HFF-Myc (cell line): ENCODE results near the gene RASL12.

Experiments used
- DNase-seq: peaks from one replicate; pipeline ENCODE4 v3.0.0-alpha.2; 2011; ENCODE audit warnings: low read depth; ENCODE audit errors: extremely low read depth
- H3K4me3 ChIP-seq: replicated peaks from 2 replicates; pipeline ENCODE4 v1.5.1; 2011; ENCODE audit warnings: low read depth, mild to moderate bottlenecking, control low read depth, low read length
- TF ChIP-seq, protein P1 (sequence below): IDR thresholded peaks from 2 replicates; pipeline ENCODE4 v1.5.1; 2012; ENCODE audit warnings: mild to moderate bottlenecking, low read depth, low read length, control low read depth; ENCODE audit errors: missing control alignments

Gene RASL12

GRCh38 chr15:65091946-65092770 lies 24.4 kb upstream of the RASL12 start:
- TF ChIP-seq, protein P1, sequence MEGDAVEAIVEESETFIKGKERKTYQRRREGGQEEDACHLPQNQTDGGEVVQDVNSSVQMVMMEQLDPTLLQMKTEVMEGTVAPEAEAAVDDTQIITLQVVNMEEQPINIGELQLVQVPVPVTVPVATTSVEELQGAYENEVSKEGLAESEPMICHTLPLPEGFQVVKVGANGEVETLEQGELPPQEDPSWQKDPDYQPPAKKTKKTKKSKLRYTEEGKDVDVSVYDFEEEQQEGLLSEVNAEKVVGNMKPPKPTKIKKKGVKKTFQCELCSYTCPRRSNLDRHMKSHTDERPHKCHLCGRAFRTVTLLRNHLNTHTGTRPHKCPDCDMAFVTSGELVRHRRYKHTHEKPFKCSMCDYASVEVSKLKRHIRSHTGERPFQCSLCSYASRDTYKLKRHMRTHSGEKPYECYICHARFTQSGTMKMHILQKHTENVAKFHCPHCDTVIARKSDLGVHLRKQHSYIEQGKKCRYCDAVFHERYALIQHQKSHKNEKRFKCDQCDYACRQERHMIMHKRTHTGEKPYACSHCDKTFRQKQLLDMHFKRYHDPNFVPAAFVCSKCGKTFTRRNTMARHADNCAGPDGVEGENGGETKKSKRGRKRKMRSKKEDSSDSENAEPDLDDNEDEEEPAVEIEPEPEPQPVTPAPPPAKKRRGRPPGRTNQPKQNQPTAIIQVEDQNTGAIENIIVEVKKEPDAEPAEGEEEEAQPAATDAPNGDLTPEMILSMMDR, result no peak
- DNase-seq, result no peak
- no peak overlapping the region for H3K4me3 ChIP-seq

GRCh38 chr15:65089206-65089824 lies 21.5 kb upstream of the RASL12 start:
- no peak for DNase-seq
- TF ChIP-seq, protein P1, result no peak
- no peak overlapping the region for H3K4me3 ChIP-seq

DNA sequence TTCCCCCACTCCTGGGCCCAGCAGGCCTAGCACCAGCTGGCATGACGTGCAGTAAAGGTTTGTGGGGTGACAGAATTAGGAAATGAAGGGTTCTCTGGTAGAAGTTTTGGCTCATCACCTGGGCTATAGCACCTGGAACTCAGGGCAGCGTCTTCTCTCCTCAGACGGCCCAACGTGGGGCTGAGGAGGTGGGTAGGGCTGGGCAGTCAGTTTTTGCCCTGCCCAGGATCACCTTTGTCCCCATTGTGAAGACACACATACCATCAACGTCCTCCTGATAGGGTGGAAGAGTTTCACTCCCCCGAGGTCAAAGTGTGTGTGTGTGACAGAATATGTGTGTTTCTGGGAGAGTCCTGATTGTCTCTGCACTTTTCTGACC lies 20.8 kb upstream of the RASL12 start:
- DNase-seq, result no peak

GRCh38 chr15:65087873-65088642 lies 20.3 kb upstream of the RASL12 start:
- no peak overlapping the region for H3K4me3 ChIP-seq
- TF ChIP-seq, protein P1, result no peak
- no peak for DNase-seq

More for the DNA sequence above, 20.8 kb upstream of the RASL12 start:
- TF ChIP-seq, protein P1, result no peak
- H3K4me3 ChIP-seq, result no peak overlapping the region

DNA sequence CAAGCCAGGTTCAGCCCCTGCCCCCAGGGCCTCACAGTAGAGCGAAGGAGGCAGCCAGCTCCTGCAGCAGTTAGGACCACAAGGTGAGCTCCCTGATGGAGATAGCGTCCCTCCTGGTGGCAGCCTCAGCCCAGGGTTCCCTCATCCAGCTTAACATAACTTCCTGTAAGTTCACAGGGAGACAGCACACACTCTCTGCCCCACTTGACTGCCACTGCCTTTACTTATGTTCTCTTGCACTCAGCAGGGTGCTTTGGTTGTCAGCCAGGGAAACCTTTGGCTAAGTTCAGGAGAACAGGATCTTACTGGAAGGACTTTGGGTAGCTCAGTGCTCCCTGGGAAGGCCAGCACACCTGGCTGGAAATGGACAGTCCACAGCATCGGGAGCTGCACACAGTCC lies 19.6 kb upstream of the RASL12 start:
- H3K4me3 ChIP-seq, result no peak overlapping the region
- DNase-seq, result no peak
- TF ChIP-seq, protein P1, result no peak

DNA sequence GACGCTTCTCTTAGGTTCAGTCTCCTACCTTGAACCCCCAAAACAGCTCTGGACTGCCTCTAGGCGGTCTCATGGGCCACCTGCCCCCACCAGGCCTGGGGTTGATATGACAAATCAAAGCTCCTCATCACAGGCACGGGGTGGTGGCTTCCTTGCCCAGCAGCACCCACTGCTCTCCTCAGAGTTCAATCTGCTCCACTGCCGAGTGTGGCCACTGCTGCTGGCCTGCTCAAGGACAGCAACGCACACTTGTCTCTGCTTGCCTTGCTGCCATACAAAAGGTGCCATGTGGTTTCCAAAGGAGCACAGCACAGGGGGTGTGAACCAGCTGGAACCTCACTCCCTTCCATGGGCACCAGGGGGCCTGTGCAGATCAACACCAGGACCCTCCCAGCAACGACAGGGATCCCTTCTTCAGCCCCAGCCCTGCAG lies 18.9 kb upstream of the RASL12 start:
- no peak overlapping the region for H3K4me3 ChIP-seq
- TF ChIP-seq, protein P1, result no peak
- no peak for DNase-seq
